Lower lobe of right lung (tissue), 2 donors: ENCODE results near the gene TNNI3. TPM values are rescaled to one million over a fixed set of nuclear protein-coding genes. Genes with fewer than 3 reads are reported as not detected.
A peak's percentile ranks its signal among the peaks of the same experiment; 100 is the strongest.

Experiments
- ATAC-seq, 2 donors: fragments of 200-7000 bp; cut with Tn5 transposase; one replicate each; pipeline ENCODE4 v1.9.1; 2020 to 2022; ENCODE audit warnings: mild to moderate bottlenecking in 2 of 2, moderate library complexity in 2 of 2
- DNase-seq: peaks from one replicate; pipeline ENCODE4 v3.0.0-alpha.2; 2020
- H3K27ac ChIP-seq: fragments of 200-600 bp; one replicate; pipeline ENCODE4 v1.8.0; 2022
- H3K27me3 ChIP-seq: fragments of 200-600 bp; one replicate; pipeline ENCODE4 v1.8.0; 2022; ENCODE audit warnings: low read depth
- H3K36me3 ChIP-seq: fragments of 200-600 bp; one replicate; pipeline ENCODE4 v1.8.0; 2022; ENCODE audit warnings: mild to moderate bottlenecking
- H3K4me1 ChIP-seq: fragments of 200-600 bp; one replicate; pipeline ENCODE4 v1.8.0; 2022
- H3K4me3 ChIP-seq: fragments of 200-600 bp; one replicate; pipeline ENCODE4 v1.8.0; 2022; ENCODE audit warnings: mild to moderate bottlenecking
- H3K9me3 ChIP-seq: fragments of 200-600 bp; one replicate; pipeline ENCODE4 v1.8.0; 2022
- intact Hi-C: fragments of 100-400 bp; cut with DNase I; formaldehyde crosslinking; loops from one replicate; pipeline ENCODE4 v1.11.0; 2022
- total RNA-seq: library from RNA; stranded (reverse); fragmentation: NEBNext Ultra II Directional; extraction: Animal tissue kit (Norgen Biotek cat#: 25700); gene quantifications from one replicate; pipeline ENCODE4 v1.2.1, GENCODE V29; 2021
- TF ChIP-seq, protein P1 (sequence below): fragments of 200-600 bp; IDR thresholded peaks from one replicate; pipeline ENCODE4 v1.8.0; 2022; ENCODE audit warnings: antibody characterized with exemption, mild to moderate bottlenecking
- donor health status: DM: no; HTN: yes; CAD: no; lungs with severe emphysema.

Gene TNNI3
- total RNA-seq, 1 donor from 2014 or later: 2.3 TPM

DNA sequence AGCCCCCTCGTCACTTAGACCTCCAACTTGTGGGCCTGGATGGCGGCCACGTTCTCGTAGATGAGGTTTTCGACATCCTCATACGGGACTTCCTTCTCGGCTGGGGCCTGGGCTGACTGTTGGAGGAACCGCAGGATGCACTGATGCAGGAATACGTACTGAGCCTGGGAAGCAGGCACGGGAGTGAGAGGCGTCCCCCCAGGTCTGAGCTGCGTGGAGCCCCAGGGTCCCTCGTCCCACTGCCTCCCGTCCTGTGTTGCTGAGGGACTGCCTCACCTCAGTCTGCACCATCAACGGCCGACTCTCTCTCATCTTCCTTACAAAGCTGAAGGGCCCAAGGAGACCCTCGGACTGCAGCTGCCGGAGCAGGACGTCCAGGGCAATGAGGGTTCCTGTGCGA is 24.2 kb upstream of the TNNI3 start:
- intact Hi-C loops: no loop called here
- TF ChIP-seq, protein P1, sequence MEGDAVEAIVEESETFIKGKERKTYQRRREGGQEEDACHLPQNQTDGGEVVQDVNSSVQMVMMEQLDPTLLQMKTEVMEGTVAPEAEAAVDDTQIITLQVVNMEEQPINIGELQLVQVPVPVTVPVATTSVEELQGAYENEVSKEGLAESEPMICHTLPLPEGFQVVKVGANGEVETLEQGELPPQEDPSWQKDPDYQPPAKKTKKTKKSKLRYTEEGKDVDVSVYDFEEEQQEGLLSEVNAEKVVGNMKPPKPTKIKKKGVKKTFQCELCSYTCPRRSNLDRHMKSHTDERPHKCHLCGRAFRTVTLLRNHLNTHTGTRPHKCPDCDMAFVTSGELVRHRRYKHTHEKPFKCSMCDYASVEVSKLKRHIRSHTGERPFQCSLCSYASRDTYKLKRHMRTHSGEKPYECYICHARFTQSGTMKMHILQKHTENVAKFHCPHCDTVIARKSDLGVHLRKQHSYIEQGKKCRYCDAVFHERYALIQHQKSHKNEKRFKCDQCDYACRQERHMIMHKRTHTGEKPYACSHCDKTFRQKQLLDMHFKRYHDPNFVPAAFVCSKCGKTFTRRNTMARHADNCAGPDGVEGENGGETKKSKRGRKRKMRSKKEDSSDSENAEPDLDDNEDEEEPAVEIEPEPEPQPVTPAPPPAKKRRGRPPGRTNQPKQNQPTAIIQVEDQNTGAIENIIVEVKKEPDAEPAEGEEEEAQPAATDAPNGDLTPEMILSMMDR: no peak
- ATAC-seq (no peak), DNase-seq (no peak)
- Histone ChIP-seq H3K4me3 (no peak overlapping the region), H3K27ac (no peak overlapping the region), H3K27me3 (peaks cover 72% of the 10 kb centered on the region), H3K9me3 (no peaks in the 10 kb centered on the region), H3K4me1 (peaks cover 16% of the 10 kb centered on the region), H3K36me3 (no peaks in the 10 kb centered on the region)

DNA sequence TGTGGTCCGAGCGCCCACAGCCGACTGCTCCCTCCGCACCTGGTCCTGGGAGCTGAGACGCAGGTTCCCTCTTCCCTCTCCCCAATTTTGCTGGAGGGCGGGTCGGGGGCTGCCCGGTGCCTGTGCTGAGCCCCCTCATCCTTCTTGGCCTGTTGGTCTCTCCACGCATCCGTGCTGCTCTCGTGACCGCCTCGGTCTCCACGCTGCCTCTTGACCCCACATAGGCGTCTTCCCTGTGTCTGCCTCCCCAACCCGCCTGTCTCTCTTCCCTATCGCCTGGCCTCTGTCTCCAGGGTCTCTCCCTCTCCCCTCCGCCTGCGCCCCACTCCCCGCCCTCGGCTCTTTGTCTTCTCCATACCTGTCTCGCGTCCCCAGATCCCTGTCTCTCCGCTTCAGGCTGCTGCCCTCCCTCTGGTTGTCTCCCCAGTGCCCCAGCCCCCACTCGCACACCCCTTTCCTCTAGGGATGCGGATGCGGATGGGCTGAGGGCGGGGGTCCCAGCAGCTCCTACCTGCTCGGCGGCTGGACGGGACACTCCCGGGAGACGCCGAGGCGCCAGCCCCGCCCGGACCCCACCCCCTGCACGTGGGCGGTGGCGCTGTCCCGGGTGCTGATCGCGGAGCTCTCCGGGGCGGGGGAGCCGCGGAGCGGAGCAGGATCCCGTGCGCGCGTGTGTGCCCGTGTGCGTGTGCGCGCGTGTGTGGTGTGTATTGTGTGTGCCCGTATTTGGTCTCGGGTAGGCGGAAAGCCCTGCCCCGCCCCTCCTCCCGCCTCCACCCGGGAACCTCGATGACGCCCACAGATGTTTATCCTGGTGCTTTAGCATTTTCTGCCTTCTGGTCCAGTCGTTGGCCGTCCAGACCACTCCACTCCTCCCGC is 22.3 kb upstream of the TNNI3 start, which contains the start of gene SYT5:
SYT5 (minus strand) TSS at position 684 of the 879 bp plus-strand sequence. CDS start 1,248 bp downstream, outside the sequence.
- Histone ChIP-seq H3K4me3 (peak within 1 kb of the TSS; percentile 31), H3K4me1 (peaks cover 16% of the 10 kb centered on the region), H3K9me3 (no peaks in the 10 kb centered on the region), H3K27ac (no peak within 1 kb of the TSS), H3K27me3 (peaks cover 91% of the 10 kb centered on the region), H3K36me3 (no peaks in the 10 kb centered on the region)
- intact Hi-C loops: no loop called here
- ATAC-seq (peak; percentile 72 to 80), DNase-seq (no peak)
- TF ChIP-seq, protein P1: no peak

DNA sequence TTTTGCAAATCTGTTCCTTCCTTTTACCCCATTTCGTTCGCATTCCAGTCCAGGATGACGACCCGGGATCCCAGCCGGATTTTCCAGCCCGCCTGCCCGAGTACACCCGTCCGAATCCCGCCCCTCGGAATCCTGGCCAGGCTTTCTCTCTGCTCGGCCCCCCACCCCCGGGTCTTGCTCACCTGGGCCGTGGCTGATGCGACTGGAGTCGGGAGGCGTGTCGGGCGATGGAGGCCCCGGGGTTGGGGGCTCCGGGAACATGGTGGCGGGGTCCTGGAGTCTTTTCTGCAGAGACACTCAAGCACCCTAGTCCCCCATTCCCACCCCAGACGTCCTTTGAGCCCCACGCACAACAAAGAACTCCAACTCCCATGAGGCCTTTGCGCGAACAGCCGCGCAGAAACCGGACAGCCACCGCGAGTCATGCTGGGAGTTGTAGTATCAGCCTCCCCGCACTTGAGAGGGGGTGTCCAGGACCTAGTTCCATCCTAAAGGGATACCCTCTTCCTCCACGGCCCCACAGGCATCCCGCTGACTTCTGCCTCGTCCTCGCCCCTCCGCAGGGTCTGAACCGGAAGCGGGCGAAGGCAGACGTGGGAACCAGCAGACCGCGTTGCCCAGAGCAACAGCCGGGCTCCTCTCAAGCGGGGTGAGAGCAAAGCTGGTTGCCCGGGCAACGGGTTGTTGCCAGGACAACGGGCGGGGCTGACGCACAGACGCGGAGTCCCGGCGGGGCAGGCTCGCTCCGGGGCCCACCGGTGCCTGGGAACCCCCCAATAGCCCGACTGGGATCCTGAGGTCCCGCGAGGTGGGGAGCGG is 21.5 kb upstream of the TNNI3 start:
- Histone ChIP-seq H3K4me3 (peak overlapping the region; percentile 31), H3K27ac (no peak overlapping the region), H3K36me3 (no peaks in the 10 kb centered on the region), H3K9me3 (no peaks in the 10 kb centered on the region), H3K27me3 (peaks cover 94% of the 10 kb centered on the region), H3K4me1 (peaks cover 16% of the 10 kb centered on the region)
- peak; percentile 56 to 69 for ATAC-seq
- peak; percentile 76 for DNase-seq
- intact Hi-C loops: no loop called here
- TF ChIP-seq, protein P1: no peak

DNA sequence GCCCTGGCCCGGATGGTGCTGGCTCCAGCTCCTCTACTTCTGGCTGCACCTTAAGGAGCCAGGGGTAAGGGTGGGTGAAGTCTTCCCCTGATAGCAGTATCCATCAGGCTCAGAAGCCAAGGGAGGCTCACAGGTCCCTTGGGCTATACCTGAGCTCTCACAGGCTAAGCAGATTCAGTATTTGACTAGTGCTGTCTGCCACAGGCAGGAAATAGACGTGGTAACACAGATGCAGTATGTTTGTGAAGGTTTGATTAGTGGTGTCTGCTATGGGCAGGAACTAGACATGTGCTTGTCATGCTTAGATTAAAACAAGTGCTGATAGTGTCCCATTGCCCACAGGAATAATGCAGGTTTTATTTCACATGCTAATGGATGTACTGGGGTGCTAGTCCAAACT is 18.5 kb upstream of the TNNI3 start:
- H3K36me3 ChIP-seq: no peaks in the 10 kb centered on the region
- intact Hi-C loops: no loop called here
- peaks cover 98% of the 10 kb centered on the region for H3K27me3 ChIP-seq
- no peak for ATAC-seq
- no peak overlapping the region for H3K27ac ChIP-seq
- H3K4me3 ChIP-seq: no peak overlapping the region
- TF ChIP-seq, protein P1: no peak
- DNase-seq: no peak
- H3K4me1 ChIP-seq: peaks cover 22% of the 10 kb centered on the region
- no peaks in the 10 kb centered on the region for H3K9me3 ChIP-seq

DNA sequence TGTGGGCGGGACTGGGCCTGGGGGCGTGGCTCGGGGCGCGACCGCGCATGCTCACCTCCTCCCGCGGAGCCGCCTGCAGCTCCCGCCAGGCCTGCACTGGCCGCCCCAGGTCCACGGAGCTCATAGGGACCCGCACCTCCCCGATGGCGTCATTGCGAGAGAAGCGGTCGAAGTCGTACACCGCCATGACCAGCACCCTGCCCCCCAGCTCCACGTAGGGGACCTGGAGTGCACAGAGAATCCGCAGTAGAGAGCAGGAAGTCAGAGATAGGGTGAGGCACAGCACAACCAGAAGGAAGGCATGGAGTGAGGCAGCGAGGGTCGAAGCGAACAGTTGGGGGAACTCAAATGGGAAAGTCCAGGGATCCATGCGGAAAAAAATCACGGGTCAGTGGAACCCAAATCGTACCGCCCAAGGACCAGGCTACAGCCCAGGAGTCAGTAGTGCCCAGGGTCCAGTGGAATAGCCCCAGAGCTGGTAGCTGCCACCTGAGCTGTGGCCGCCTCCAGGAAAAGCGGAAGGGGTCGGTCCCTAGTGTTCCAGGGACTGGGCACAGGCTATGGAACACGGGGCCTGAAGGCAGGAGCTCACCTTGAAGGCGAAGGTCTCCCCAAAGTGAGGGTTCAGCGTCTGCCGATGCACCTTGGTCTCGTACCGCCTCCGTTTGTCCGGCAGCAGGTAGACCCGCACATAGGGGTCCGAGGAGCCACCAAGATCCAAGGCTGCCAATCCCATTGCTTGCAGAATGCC is 17.8 kb upstream of the TNNI3 start:
- H3K36me3 ChIP-seq: no peaks in the 10 kb centered on the region
- no peak for DNase-seq
- H3K27me3 ChIP-seq: peaks cover 97% of the 10 kb centered on the region
- H3K27ac ChIP-seq: no peak overlapping the region
- TF ChIP-seq, protein P1: no peak
- H3K4me3 ChIP-seq: no peak overlapping the region
- H3K4me1 ChIP-seq: peaks cover 22% of the 10 kb centered on the region
- H3K9me3 ChIP-seq: no peaks in the 10 kb centered on the region
- intact Hi-C loops: no loop called here
- ATAC-seq: no peak
